ENCODE results near the gene ZNF407. TPM values are rescaled to one million over a fixed set of nuclear protein-coding genes. Genes with fewer than 3 reads are reported as not detected.
A peak's percentile ranks its signal among the peaks of the same experiment; 100 is the strongest.

ZNF407 gene
- total and polyA plus RNA-seq, 12 donors: 2.5 to 14.9 (median 12.7) TPM

DNA sequence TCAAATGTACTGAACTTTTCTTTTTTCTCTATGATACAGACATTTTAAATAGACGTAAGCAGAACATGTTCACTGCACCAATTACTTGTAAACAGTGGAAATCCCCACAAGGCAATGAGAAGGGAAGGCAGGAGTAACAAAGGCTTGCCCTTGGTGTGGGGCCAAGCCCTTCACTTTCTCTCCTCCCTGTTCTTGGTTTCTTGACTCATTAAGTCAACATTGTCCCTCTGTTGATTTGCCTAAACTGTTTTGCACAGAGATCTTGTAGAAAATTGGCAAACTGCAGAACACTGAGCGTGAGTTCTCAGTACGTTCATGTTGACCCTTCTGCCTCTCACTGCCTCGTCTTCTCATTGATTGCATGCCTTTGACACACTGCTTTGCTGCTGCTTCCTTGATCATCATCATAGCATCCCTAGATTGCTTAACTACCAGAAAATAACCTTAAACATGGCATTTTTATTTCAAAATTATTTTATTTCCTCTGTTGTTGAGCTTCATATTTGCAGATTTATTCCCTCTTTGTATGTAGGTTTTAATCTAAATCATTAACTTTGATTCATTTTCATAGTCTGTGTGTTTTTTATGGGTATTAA lies 353.6 kb downstream of the ZNF407 start:
- intact Hi-C loops (cut with DNase I): loop anchor here in 2 of 10 donors (10.0 kb wide), 2 partner anchors 46 to 296 kb away; no protein-coding TSS in a partner anchor
- peaks cover 0 to 23% (median 12%) of the 10 kb centered on the region in 9 donors for H3K4me1 ChIP-seq
- 52 to 60% methylated on average over 4 of the region's 4 CpGs for WGBS, 2 donors
- ATAC-seq: peak in 7 of 8 donors; percentile 33 to 80 (median 72)
- TF ChIP-seq, protein P1, sequence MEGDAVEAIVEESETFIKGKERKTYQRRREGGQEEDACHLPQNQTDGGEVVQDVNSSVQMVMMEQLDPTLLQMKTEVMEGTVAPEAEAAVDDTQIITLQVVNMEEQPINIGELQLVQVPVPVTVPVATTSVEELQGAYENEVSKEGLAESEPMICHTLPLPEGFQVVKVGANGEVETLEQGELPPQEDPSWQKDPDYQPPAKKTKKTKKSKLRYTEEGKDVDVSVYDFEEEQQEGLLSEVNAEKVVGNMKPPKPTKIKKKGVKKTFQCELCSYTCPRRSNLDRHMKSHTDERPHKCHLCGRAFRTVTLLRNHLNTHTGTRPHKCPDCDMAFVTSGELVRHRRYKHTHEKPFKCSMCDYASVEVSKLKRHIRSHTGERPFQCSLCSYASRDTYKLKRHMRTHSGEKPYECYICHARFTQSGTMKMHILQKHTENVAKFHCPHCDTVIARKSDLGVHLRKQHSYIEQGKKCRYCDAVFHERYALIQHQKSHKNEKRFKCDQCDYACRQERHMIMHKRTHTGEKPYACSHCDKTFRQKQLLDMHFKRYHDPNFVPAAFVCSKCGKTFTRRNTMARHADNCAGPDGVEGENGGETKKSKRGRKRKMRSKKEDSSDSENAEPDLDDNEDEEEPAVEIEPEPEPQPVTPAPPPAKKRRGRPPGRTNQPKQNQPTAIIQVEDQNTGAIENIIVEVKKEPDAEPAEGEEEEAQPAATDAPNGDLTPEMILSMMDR (IDR thresholded peaks at IDR 0.05): no peak
- H3K9me3 ChIP-seq: no peaks in the 10 kb centered on the region
- H3K27me3 ChIP-seq: no peaks in the 10 kb centered on the region
- H3K36me3 ChIP-seq: no peaks in the 10 kb centered on the region
- no peak overlapping the region for H3K4me3 ChIP-seq
- peak overlapping the region in 3 of 10 donors; percentile 2 to 52 (median 11) for H3K27ac ChIP-seq
- DNase-seq: peak in 1 of 2 donors; percentile 13

DNA sequence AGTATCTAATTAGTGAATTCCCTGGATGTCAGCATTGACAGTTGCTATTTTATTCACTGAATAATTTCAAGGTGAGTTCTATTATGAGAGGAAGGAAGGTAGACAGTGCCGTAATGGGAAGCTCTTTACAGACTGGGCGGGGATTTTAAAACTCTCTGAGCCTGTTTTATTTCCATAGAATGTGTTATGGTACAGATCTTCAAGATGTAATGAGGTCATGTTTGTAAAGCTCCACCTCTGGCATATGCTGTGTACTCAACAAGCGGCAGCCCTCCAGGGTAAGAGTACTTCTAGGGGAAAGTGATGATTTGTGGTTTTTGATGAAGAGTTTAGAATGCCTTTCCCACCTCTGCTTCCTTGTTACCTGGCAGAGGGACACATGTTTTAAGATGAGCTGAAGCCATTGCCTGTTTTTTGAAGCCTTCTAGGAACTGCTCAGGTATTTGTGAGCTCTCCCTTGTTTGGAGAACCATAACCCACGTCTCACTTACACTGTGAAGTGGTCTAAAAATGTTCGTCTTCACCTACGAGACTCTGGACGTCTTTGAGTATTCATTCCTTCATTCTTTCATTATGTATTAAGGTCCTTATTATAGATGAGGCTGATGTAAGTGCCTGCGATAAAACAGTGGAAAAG lies 360.0 kb downstream of the ZNF407 start:
- H3K27me3 ChIP-seq: no peaks in the 10 kb centered on the region
- intact Hi-C loops (cut with DNase I): loop anchor here in 3 of 10 donors (5.0 to 10.0 kb wide), 3 partner anchors 50 to 303 kb away; no protein-coding TSS in a partner anchor
- peaks cover 0 to 8% (median 0%) of the 10 kb centered on the region in 9 donors for H3K4me1 ChIP-seq
- TF ChIP-seq, protein P1 (IDR thresholded peaks at IDR 0.05): no peak
- H3K36me3 ChIP-seq: peaks cover 0 to 9% (median 0%) of the 10 kb centered on the region in 9 donors
- ATAC-seq (no peak), DNase-seq (no peak)
- no peaks in the 10 kb centered on the region for H3K9me3 ChIP-seq
- 95 to 96% methylated on average over 8 of the region's 8 CpGs for WGBS, 2 donors
- no peak overlapping the region for H3K27ac ChIP-seq
- no peak overlapping the region for H3K4me3 ChIP-seq

GRCh38 chr18:74959216-74959615 lies 361.5 kb downstream of the ZNF407 start:
- no peak for ATAC-seq
- H3K9me3 ChIP-seq: no peaks in the 10 kb centered on the region
- WGBS, 2 donors: 92 to 96% methylated on average over 3 of the region's 3 CpGs

GRCh38 chr18:74961596-74961995 lies 363.9 kb downstream of the ZNF407 start:
- Histone ChIP-seq H3K9me3 (peaks cover 0 to 15% (median 0%) of the 10 kb centered on the region in 11 donors), H3K27ac (no peak overlapping the region), H3K27me3 (no peaks in the 10 kb centered on the region), H3K36me3 (peaks cover 0 to 9% (median 0%) of the 10 kb centered on the region in 9 donors), H3K4me3 (no peak overlapping the region), H3K4me1 (peaks cover 0 to 11% (median 6%) of the 10 kb centered on the region in 9 donors)
- ATAC-seq: no peak
- no peak for DNase-seq
- intact Hi-C loops (cut with DNase I): loop anchor here in 7 of 10 donors (5.0 to 10.0 kb wide), 5 partner anchors 203 to 307 kb away; partner anchors contain the start of gene PTGR3 (in 1 of the 7)
- TF ChIP-seq, protein P1 (IDR thresholded peaks at IDR 0.05): no peak
- 91 to 92% methylated on average over 6 of the region's 6 CpGs for WGBS, 2 donors

More at GRCh38 chr18:74959216-74959615, 361.5 kb downstream of the ZNF407 start:
- no peaks in the 10 kb centered on the region for H3K27me3 ChIP-seq
- H3K27ac ChIP-seq: no peak overlapping the region
- no peak overlapping the region for H3K4me3 ChIP-seq
- H3K4me1 ChIP-seq: peaks cover 0 to 11% (median 6%) of the 10 kb centered on the region in 9 donors
- intact Hi-C loops (cut with DNase I): loop anchor here in 3 of 10 donors (5.0 to 10.0 kb wide), 3 partner anchors 48 to 304 kb away; no protein-coding TSS in a partner anchor
- TF ChIP-seq, protein P1 (IDR thresholded peaks at IDR 0.05): no peak
- no peak for DNase-seq
- H3K36me3 ChIP-seq: peaks cover 0 to 9% (median 0%) of the 10 kb centered on the region in 9 donors
